Mesendoderm (in vitro differentiated cells): ENCODE results near the gene TEPSIN.

Experiments
- DNase-seq: peaks from one replicate; pipeline ENCODE4 v3.0.0; 2013
- H2AK5ac ChIP-seq: 2 replicates; pipeline ENCODE4 v1.6.1; 2013; ENCODE audit warnings: low read length, inconsistent platforms
- H2BK120ac ChIP-seq: 2 replicates; pipeline ENCODE4 v1.6.1; 2013; ENCODE audit warnings: low read depth, mild to moderate bottlenecking, low read length, moderate library complexity, mixed read lengths
- H2BK15ac ChIP-seq: replicated peaks from 2 replicates; pipeline ENCODE4 v1.6.1; 2013; ENCODE audit warnings: low read depth, mild to moderate bottlenecking, moderate library complexity
- H2BK5ac ChIP-seq: 2 replicates; pipeline ENCODE4 v1.6.1; 2013; ENCODE audit warnings: low read length, inconsistent platforms
- H3K18ac ChIP-seq: 2 replicates; pipeline ENCODE4 v1.6.1; 2013; ENCODE audit warnings: mild to moderate bottlenecking, low read length, mixed read lengths
- H3K23ac ChIP-seq: one replicate; pipeline ENCODE4 v1.6.1; 2013; ENCODE audit warnings: low read length
- H3K27ac ChIP-seq: 2 replicates; pipeline ENCODE4 v1.5.1; 2013; ENCODE audit warnings: low read depth, mild to moderate bottlenecking, inconsistent platforms, low read length, moderate library complexity
- H3K27me3 ChIP-seq: 2 replicates; pipeline ENCODE4 v1.6.1; 2013; ENCODE audit warnings: low read length, control low read depth, mild to moderate bottlenecking, inconsistent platforms; ENCODE audit not compliant: insufficient read depth, poor library complexity
- H3K36me3 ChIP-seq: 2 replicates; pipeline ENCODE4 v1.6.1; 2013; ENCODE audit warnings: low read length, inconsistent platforms; ENCODE audit not compliant: control insufficient read depth, insufficient read depth
- H3K4ac ChIP-seq: one replicate; pipeline ENCODE4 v1.6.1; 2013; ENCODE audit warnings: low read depth, mild to moderate bottlenecking, low read length, moderate library complexity
- H3K4me1 ChIP-seq: 2 replicates; pipeline ENCODE4 v1.6.1; 2013; ENCODE audit warnings: low read depth, low read length, inconsistent platforms; ENCODE audit not compliant: control insufficient read depth
- H3K4me2 ChIP-seq: 2 replicates; pipeline ENCODE4 v1.6.1; 2013; ENCODE audit warnings: low read length
- H3K4me3 ChIP-seq: 2 replicates; pipeline ENCODE4 v1.5.1; 2013; ENCODE audit warnings: mild to moderate bottlenecking, low read length
- H3K56ac ChIP-seq: one replicate; pipeline ENCODE4 v1.6.1; 2013; ENCODE audit warnings: low read length
- H3K79me1 ChIP-seq: 2 replicates; pipeline ENCODE4 v1.6.1; 2013; ENCODE audit warnings: low read length, inconsistent platforms
- H3K79me2 ChIP-seq: 2 replicates; pipeline ENCODE4 v1.6.1; 2013; ENCODE audit warnings: mild to moderate bottlenecking, low read length; ENCODE audit not compliant: control insufficient read depth, insufficient read depth
- H3K9ac ChIP-seq: 2 replicates; pipeline ENCODE4 v1.6.1; 2013; ENCODE audit warnings: low read length, inconsistent platforms
- H4K5ac ChIP-seq: one replicate; pipeline ENCODE4 v1.6.1; 2013; ENCODE audit warnings: low read length
- H4K8ac ChIP-seq: one replicate; pipeline ENCODE4 v1.6.1; 2013; ENCODE audit warnings: low read depth, mild to moderate bottlenecking, control low read depth, low read length, moderate library complexity
- WGBS: extraction: QIAGEN DNeasy Blood & Tissue Kit; methylation state at CpG from one replicate; pipeline ENCODE4 v1.1.7; 2013; ENCODE audit warnings: low lambda C conversion rate, missing lambda C conversion rate; ENCODE audit not compliant: insufficient coverage; ENCODE audit errors: extremely low coverage; 5-methylcytosine and 5-hydroxymethylcytosine counted together

The TEPSIN gene

DNA sequence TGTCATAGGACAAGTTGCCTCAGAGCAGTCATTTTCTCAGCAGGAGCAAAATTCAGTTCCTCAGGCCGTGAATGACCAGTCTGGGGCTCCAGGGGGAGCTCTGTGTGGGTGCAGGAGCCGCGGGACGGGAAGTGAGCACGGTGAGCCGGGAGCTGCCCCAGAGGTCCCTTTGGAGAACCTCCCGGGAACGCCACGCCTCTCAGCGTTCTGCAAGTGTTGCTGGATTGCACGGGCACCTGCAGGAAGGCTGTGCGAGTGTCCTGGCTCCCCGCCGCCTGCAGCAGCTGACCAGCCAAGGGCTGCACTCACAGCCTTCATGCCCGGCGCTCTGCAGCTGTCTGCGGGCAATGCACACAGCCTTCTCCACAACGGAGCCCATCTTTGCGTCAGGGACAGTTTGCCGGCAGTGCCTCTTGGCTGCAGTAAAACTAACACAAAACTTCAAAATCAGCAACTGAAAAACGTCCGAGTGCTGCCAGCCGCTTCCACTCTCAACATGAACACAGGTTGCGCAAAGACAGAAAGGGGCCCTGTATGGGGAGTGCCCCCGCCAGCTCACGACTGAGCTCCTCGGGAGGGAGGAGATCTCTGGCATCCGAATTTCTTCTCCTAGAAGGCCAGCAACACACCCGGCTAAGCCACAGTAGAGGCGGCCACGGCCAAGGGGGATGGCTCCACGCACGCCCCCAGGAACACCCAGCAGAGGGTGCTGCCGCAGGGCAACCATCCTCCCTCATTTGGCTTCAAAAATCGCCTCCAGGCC, 16.3 kb upstream of the TEPSIN start:
- H3K23ac ChIP-seq = no peak overlapping the region
- no peak overlapping the region for H3K9ac ChIP-seq
- no peak overlapping the region for H3K4me3 ChIP-seq
- no peak overlapping the region for H3K56ac ChIP-seq
- H3K79me2 ChIP-seq = no peaks in the 10 kb centered on the region
- H2BK15ac ChIP-seq = no peak overlapping the region
- no peak overlapping the region for H3K4ac ChIP-seq
- no peak overlapping the region for H3K27ac ChIP-seq
- H3K79me1 ChIP-seq = peaks cover 3% of the 10 kb centered on the region
- no peaks in the 10 kb centered on the region for H3K4me1 ChIP-seq
- no peak overlapping the region for H4K8ac ChIP-seq
- H3K36me3 ChIP-seq = peaks cover 1% of the 10 kb centered on the region
- no peak overlapping the region for H2AK5ac ChIP-seq
- H2BK120ac ChIP-seq = no peak overlapping the region
- H2BK5ac ChIP-seq = no peak overlapping the region
- DNase-seq = peak; percentile 73
- H3K4me2 ChIP-seq = no peak overlapping the region
- no CpG with 5 or more reads among the region's 35 CpGs for WGBS
- H3K18ac ChIP-seq = no peak overlapping the region
- H4K5ac ChIP-seq = no peak overlapping the region
- H3K27me3 ChIP-seq = no peaks in the 10 kb centered on the region

- Histone ChIP-seq H2BK5ac (no peak overlapping the region), H3K56ac (no peak overlapping the region), H3K36me3 (no peaks in the 10 kb centered on the region), H3K4me2 (no peak overlapping the region), H3K23ac (no peak overlapping the region), H3K4me3 (no peak overlapping the region), H3K4me1 (no peaks in the 10 kb centered on the region), H2BK15ac (no peak overlapping the region), H4K5ac (no peak overlapping the region), H3K27ac (no peak overlapping the region), H3K18ac (no peak overlapping the region), H2AK5ac (no peak overlapping the region), H3K4ac (no peak overlapping the region), H3K27me3 (no peaks in the 10 kb centered on the region), H4K8ac (no peak overlapping the region), H3K79me1 (peaks cover 3% of the 10 kb centered on the region), H3K9ac (no peak overlapping the region), H2BK120ac (no peak overlapping the region), H3K79me2 (no peaks in the 10 kb centered on the region)
- WGBS = 100% methylated on average over 4 of the region's 19 CpGs
- no peak for DNase-seq
These were observed 14.7 kb upstream of the TEPSIN start for GRCh38 chr17:81253358-81254131.

- H3K4ac ChIP-seq = no peak overlapping the region
- H3K36me3 ChIP-seq = no peaks in the 10 kb centered on the region
- H3K4me2 ChIP-seq = no peak overlapping the region
- no peak overlapping the region for H2AK5ac ChIP-seq
- no CpG with 5 or more reads among the region's 15 CpGs for WGBS
- H3K27ac ChIP-seq = no peak overlapping the region
- H3K27me3 ChIP-seq = no peaks in the 10 kb centered on the region
- no peak overlapping the region for H3K18ac ChIP-seq
- no peak overlapping the region for H2BK120ac ChIP-seq
- H3K4me1 ChIP-seq = no peaks in the 10 kb centered on the region
- H2BK5ac ChIP-seq = no peak overlapping the region
- no peak overlapping the region for H2BK15ac ChIP-seq
- H3K4me3 ChIP-seq = no peak overlapping the region
- no peak overlapping the region for H3K23ac ChIP-seq
- H3K79me1 ChIP-seq = peaks cover 3% of the 10 kb centered on the region
- DNase-seq = no peak
- H3K79me2 ChIP-seq = no peaks in the 10 kb centered on the region
- no peak overlapping the region for H4K5ac ChIP-seq
- H4K8ac ChIP-seq = no peak overlapping the region
- no peak overlapping the region for H3K9ac ChIP-seq
- no peak overlapping the region for H3K56ac ChIP-seq
These were observed 14.1 kb upstream of the TEPSIN start for GRCh38 chr17:81252987-81253329.

- H2BK15ac ChIP-seq = no peak overlapping the region
- H3K79me2 ChIP-seq = no peaks in the 10 kb centered on the region
- no peaks in the 10 kb centered on the region for H3K36me3 ChIP-seq
- no peak overlapping the region for H3K27ac ChIP-seq
- H3K9ac ChIP-seq = no peak overlapping the region
- H3K18ac ChIP-seq = no peak overlapping the region
- H2AK5ac ChIP-seq = no peak overlapping the region
- WGBS = no CpG with 5 or more reads among the region's 15 CpGs
- no peak overlapping the region for H4K5ac ChIP-seq
- no peak overlapping the region for H2BK120ac ChIP-seq
- H3K56ac ChIP-seq = no peak overlapping the region
- H3K27me3 ChIP-seq = no peaks in the 10 kb centered on the region
- H3K4ac ChIP-seq = no peak overlapping the region
- no peaks in the 10 kb centered on the region for H3K4me1 ChIP-seq
- H3K4me2 ChIP-seq = no peak overlapping the region
- H3K4me3 ChIP-seq = no peak overlapping the region
- H4K8ac ChIP-seq = no peak overlapping the region
- H2BK5ac ChIP-seq = no peak overlapping the region
- no peak overlapping the region for H3K23ac ChIP-seq
- peaks cover 3% of the 10 kb centered on the region for H3K79me1 ChIP-seq
- DNase-seq = no peak
These were observed 13.6 kb upstream of the TEPSIN start for GRCh38 chr17:81252326-81252986.

- H3K27ac ChIP-seq = no peak overlapping the region
- no peak overlapping the region for H3K4me3 ChIP-seq
- H3K36me3 ChIP-seq = no peaks in the 10 kb centered on the region
- H3K4ac ChIP-seq = no peak overlapping the region
- H3K79me1 ChIP-seq = peaks cover 3% of the 10 kb centered on the region
- no peaks in the 10 kb centered on the region for H3K79me2 ChIP-seq
- H3K18ac ChIP-seq = no peak overlapping the region
- no peak overlapping the region for H3K56ac ChIP-seq
- no peak overlapping the region for H3K9ac ChIP-seq
- H2BK15ac ChIP-seq = no peak overlapping the region
- no peak overlapping the region for H3K23ac ChIP-seq
- H2AK5ac ChIP-seq = no peak overlapping the region
- no peak overlapping the region for H2BK5ac ChIP-seq
- no peak for DNase-seq
- no peak overlapping the region for H2BK120ac ChIP-seq
- no peak overlapping the region for H4K8ac ChIP-seq
- no peaks in the 10 kb centered on the region for H3K4me1 ChIP-seq
- no peak overlapping the region for H4K5ac ChIP-seq
- H3K27me3 ChIP-seq = no peaks in the 10 kb centered on the region
- WGBS = no CpG with 5 or more reads among the region's 29 CpGs
- H3K4me2 ChIP-seq = no peak overlapping the region
These were observed 12.9 kb upstream of the TEPSIN start for GRCh38 chr17:81251709-81252301.
